Mesenchymal stem cell (in vitro differentiated cells and primary cell): ENCODE measurements around the gene SERGEF.

Source experiments
- DNase-seq: peaks from one replicate; pipeline ENCODE4 v3.0.0-alpha.2; 2013
- H2AFZ ChIP-seq: one replicate; pipeline ENCODE4 v1.6.1; 2013; ENCODE audit warnings: low read depth, mild to moderate bottlenecking, control low read depth, inconsistent platforms, low read length, moderate library complexity
- H2AK5ac ChIP-seq: 2 replicates; pipeline ENCODE4 v1.6.1; 2013; ENCODE audit warnings: low read length, moderate library complexity, mild to moderate bottlenecking, inconsistent platforms; ENCODE audit not compliant: severe bottlenecking
- H2BK120ac ChIP-seq: one replicate; pipeline ENCODE4 v1.6.1; 2013; ENCODE audit warnings: low read depth, mild to moderate bottlenecking, inconsistent platforms, low read length, moderate library complexity
- H2BK12ac ChIP-seq, 2 experiments: one replicate each; pipeline ENCODE4 v1.6.1; 2013; ENCODE audit warnings: inconsistent platforms in 2 of 2, low read length in 2 of 2, mild to moderate bottlenecking in 2 of 2, moderate library complexity in 2 of 2, control low read depth in 1 of 2
- H2BK15ac ChIP-seq: one replicate; pipeline ENCODE4 v1.6.1; 2013; ENCODE audit warnings: mild to moderate bottlenecking, low read depth, inconsistent platforms; ENCODE audit not compliant: poor library complexity, severe bottlenecking
- H2BK5ac ChIP-seq: 2 replicates; pipeline ENCODE4 v1.6.1; 2013; ENCODE audit warnings: low read depth, mild to moderate bottlenecking, low read length, control low read depth, inconsistent platforms; ENCODE audit not compliant: poor library complexity, severe bottlenecking
- H3K14ac ChIP-seq, 2 experiments: one replicate each; pipeline ENCODE4 v1.6.1; 2013; ENCODE audit warnings: inconsistent platforms in 2 of 2, low read length in 2 of 2, control low read depth in 1 of 2, mild to moderate bottlenecking in 1 of 2, moderate library complexity in 1 of 2
- H3K18ac ChIP-seq, 2 experiments: one replicate each; pipeline ENCODE4 v1.6.1; 2013; ENCODE audit warnings: inconsistent platforms in 2 of 2, low read length in 2 of 2, control low read depth in 1 of 2, low read depth in 1 of 2, mild to moderate bottlenecking in 1 of 2
- H3K23ac ChIP-seq, 2 experiments: one replicate each; pipeline ENCODE4 v1.6.1; 2013; ENCODE audit warnings: inconsistent platforms in 2 of 2, low read length in 2 of 2, mild to moderate bottlenecking in 2 of 2, moderate library complexity in 2 of 2, control low read depth in 1 of 2
- H3K27ac ChIP-seq: 2 replicates; pipeline ENCODE4 v1.5.1; 2013; ENCODE audit warnings: mild to moderate bottlenecking, moderate library complexity, low read length, control low read depth, inconsistent platforms; ENCODE audit not compliant: poor library complexity, severe bottlenecking
- H3K27me3 ChIP-seq, 2 experiments: 2 replicates each; pipeline versions ENCODE4 v1.6.1 to v1.7.0; 2013; ENCODE audit warnings: low read length in 2 of 2, mild to moderate bottlenecking in 2 of 2, moderate library complexity in 2 of 2, control low read depth in 1 of 2, inconsistent platforms in 1 of 2; ENCODE audit not compliant: control insufficient read depth in 1 of 2, insufficient read depth in 1 of 2
- H3K36me3 ChIP-seq, 2 experiments: 2 replicates each; pipeline versions ENCODE4 v1.6.1 to v1.7.0; 2013; ENCODE audit warnings: low read length in 2 of 2, control low read depth in 1 of 2, inconsistent platforms in 1 of 2, low read depth in 1 of 2, mild to moderate bottlenecking in 1 of 2; ENCODE audit not compliant: insufficient read depth in 2 of 2, control insufficient read depth in 1 of 2
- H3K4ac ChIP-seq, 2 experiments: one replicate each; pipeline ENCODE4 v1.6.1; 2013; ENCODE audit warnings: inconsistent platforms in 2 of 2, low read length in 2 of 2, mild to moderate bottlenecking in 2 of 2, moderate library complexity in 2 of 2, control low read depth in 1 of 2, low read depth in 1 of 2
- H3K4me1 ChIP-seq: 2 replicates; pipeline ENCODE4 v1.6.1; 2013; ENCODE audit warnings: low read depth, low read length, control low read depth; ENCODE audit not compliant: control insufficient read depth, insufficient read depth
- H3K4me2 ChIP-seq: 2 replicates; pipeline ENCODE4 v1.6.1; 2013; ENCODE audit warnings: low read length, mild to moderate bottlenecking, inconsistent platforms; ENCODE audit not compliant: poor library complexity, severe bottlenecking
- H3K4me3 ChIP-seq, 2 experiments: 2 replicates each; pipeline versions ENCODE4 v1.5.1 to v1.7.0; 2013; ENCODE audit warnings: low read length in 2 of 2, mild to moderate bottlenecking in 2 of 2, control low read depth in 1 of 2, low read depth in 1 of 2; ENCODE audit not compliant: insufficient read depth in 1 of 2
- H3K79me1 ChIP-seq: replicated peaks from 2 replicates; pipeline ENCODE4 v1.6.1; 2013; ENCODE audit warnings: mild to moderate bottlenecking, control low read depth, low read length, inconsistent platforms; ENCODE audit not compliant: poor library complexity, severe bottlenecking
- H3K9ac ChIP-seq: 2 replicates; pipeline ENCODE4 v1.7.0; 2013; ENCODE audit warnings: mild to moderate bottlenecking, low read length, moderate library complexity
- H3K9me3 ChIP-seq: 2 replicates; pipeline ENCODE4 v1.7.0; 2013; ENCODE audit warnings: mild to moderate bottlenecking, low read length; ENCODE audit not compliant: control insufficient read depth
- H4K8ac ChIP-seq: one replicate; pipeline ENCODE4 v1.6.1; 2013; ENCODE audit warnings: inconsistent platforms, mild to moderate bottlenecking, low read length, moderate library complexity
- H4K91ac ChIP-seq: one replicate; pipeline ENCODE4 v1.6.1; 2013; ENCODE audit warnings: mild to moderate bottlenecking, low read length, inconsistent platforms
- WGBS: methylation state at CpG from one replicate; pipeline ENCODE4 v1.1.7; 2013; ENCODE audit warnings: mixed read lengths; 5-methylcytosine and 5-hydroxymethylcytosine counted together

SERGEF gene

DNA sequence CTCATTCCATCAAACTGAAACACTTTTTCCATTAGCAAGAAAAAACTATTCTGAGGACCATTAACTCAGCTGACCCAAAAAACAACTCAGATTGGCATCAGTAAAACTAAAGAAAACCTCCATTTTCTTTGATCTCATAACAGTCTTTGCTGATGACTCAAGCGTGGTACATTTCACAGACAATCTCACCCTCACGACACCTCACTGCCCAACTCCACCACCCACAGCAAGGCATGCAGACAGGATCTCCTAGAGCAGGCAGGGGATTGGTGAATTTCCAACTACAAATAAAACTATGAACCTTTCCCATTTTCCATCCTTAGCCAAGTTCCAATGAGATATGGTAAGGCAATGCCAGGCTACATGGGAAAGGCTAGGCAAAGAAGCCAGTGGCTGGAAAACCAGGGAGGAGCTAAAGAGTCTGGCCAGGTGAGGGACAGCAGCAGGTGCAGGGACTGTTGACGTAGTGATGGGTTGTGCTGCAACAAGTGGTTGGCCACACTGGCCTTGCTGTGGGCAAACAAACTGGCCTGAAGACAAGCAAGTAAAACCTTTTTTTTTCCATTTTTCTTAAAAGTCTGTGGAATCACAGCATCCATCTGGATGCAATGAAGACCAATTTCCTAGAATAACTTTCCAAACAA lies 97.2 kb downstream of the SERGEF start:
- Histone ChIP-seq H3K9me3 (no peaks in the 10 kb centered on the region), H3K4ac (no peak overlapping the region), H3K4me3 (no peak overlapping the region), H3K79me1 (no peaks in the 10 kb centered on the region), H3K23ac (no peak overlapping the region), H3K27me3 (no peaks in the 10 kb centered on the region), H3K9ac (no peak overlapping the region), H2BK120ac (no peak overlapping the region), H2AFZ (no peak overlapping the region), H2BK12ac (no peak overlapping the region), H2BK5ac (no peak overlapping the region), H2AK5ac (no peak overlapping the region), H3K18ac (no peak overlapping the region), H2BK15ac (no peak overlapping the region), H3K4me1 (no peaks in the 10 kb centered on the region), H3K4me2 (no peak overlapping the region), H3K14ac (no peak overlapping the region), H3K27ac (no peak overlapping the region), H4K91ac (no peak overlapping the region), H3K36me3 (no peaks in the 10 kb centered on the region), H4K8ac (no peak overlapping the region)
- WGBS, result 97% methylated on average over 3 of the region's 3 CpGs
- no peak for DNase-seq

DNA sequence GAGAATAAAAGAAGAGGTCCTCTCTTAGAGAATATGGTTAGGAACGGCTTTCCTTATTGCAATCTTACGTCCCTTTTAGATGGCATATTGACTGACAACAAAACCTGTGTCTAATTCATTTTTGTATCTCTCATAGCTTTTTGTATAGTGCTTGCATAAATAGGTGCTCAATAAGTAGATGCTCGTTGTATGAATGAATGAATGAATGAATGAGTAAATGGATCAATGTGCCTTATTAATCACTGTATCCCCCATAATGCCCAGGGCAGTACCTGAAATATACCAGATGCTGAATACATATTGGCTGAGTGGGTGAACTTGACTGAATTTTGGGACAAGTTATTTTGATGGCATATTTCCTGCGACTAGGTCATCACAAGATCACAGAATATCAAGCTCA lies 97.9 kb downstream of the SERGEF start:
- H3K79me1 ChIP-seq, result no peaks in the 10 kb centered on the region
- H2BK15ac ChIP-seq, result no peak overlapping the region
- no peak overlapping the region for H2BK12ac ChIP-seq
- H3K23ac ChIP-seq, result no peak overlapping the region
- H2AFZ ChIP-seq, result no peak overlapping the region
- no peak overlapping the region for H3K4me3 ChIP-seq
- H3K27me3 ChIP-seq, result no peaks in the 10 kb centered on the region
- no peak overlapping the region for H3K14ac ChIP-seq
- no peak overlapping the region for H2BK120ac ChIP-seq
- DNase-seq, result no peak
- H3K18ac ChIP-seq, result no peak overlapping the region
- no peak overlapping the region for H2BK5ac ChIP-seq
- H3K4ac ChIP-seq, result no peak overlapping the region
- H3K9ac ChIP-seq, result no peak overlapping the region
- H2AK5ac ChIP-seq, result no peak overlapping the region
- no peak overlapping the region for H4K91ac ChIP-seq
- WGBS, result 86% methylated on average over 4 of the region's 4 CpGs
- no peak overlapping the region for H3K27ac ChIP-seq
- H4K8ac ChIP-seq, result no peak overlapping the region
- H3K4me1 ChIP-seq, result no peaks in the 10 kb centered on the region
- H3K4me2 ChIP-seq, result no peak overlapping the region
- no peaks in the 10 kb centered on the region for H3K36me3 ChIP-seq
- no peaks in the 10 kb centered on the region for H3K9me3 ChIP-seq

DNA sequence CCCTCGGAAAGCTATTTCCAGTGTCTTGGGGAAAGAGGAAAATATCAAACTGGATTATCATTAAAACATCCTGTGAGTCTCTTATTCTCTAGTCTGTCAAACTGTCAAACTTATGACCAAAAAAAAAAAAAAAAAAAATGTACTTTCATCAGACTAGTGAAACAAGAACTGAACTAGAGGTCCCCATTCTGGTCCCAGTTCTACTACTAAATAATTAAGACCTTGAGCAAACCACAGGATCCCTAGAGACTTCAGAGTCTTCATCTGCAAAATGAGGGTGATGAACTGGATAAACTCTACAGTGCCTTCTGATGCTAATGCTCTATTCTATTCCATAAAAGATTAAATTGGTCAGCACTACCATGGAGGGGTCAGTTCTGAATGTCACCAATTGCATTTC lies 105.8 kb downstream of the SERGEF start:
- DNase-seq, result no peak
- WGBS, result no CpG with 5 or more reads among the region's 1 CpG
- no peak overlapping the region for H3K14ac ChIP-seq

DNA sequence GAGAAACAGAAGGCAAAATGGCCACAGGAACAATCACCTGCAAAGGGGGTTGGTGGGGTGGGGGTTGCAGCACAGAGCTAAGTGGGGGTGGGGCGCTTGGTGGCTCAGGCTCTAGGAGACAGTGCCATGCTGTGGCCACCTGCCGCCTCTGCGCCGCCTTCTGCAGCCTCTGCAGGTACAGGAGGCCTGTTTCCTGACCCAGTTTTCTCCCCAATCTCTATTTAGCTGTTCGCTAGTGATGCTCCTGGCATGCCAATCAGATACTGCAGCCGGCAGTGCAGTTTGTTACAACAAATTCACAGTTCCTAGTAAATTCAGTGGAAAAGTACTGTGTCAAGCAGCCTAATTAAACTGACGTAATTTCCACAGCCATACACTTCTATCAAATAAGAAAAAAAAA lies 106.4 kb downstream of the SERGEF start:
- Histone ChIP-seq H3K27ac (no peak overlapping the region), H3K4ac (no peak overlapping the region)

More for the DNA sequence above, 105.8 kb downstream of the SERGEF start:
- H3K4me1 ChIP-seq, result no peaks in the 10 kb centered on the region
- H2BK5ac ChIP-seq, result no peak overlapping the region
- H4K8ac ChIP-seq, result no peak overlapping the region
- no peak overlapping the region for H2BK120ac ChIP-seq
- H3K79me1 ChIP-seq, result no peaks in the 10 kb centered on the region
- H2AK5ac ChIP-seq, result no peak overlapping the region
- H3K4me2 ChIP-seq, result no peak overlapping the region
- H4K91ac ChIP-seq, result no peak overlapping the region
- no peak overlapping the region for H3K18ac ChIP-seq
- no peaks in the 10 kb centered on the region for H3K36me3 ChIP-seq
- no peak overlapping the region for H3K27ac ChIP-seq
- no peak overlapping the region for H3K4me3 ChIP-seq
- H3K9me3 ChIP-seq, result no peaks in the 10 kb centered on the region
- H3K4ac ChIP-seq, result no peak overlapping the region
- H2AFZ ChIP-seq, result no peak overlapping the region
- no peak overlapping the region for H2BK15ac ChIP-seq
- no peak overlapping the region for H3K9ac ChIP-seq
- no peak overlapping the region for H3K23ac ChIP-seq
- H3K27me3 ChIP-seq, result no peaks in the 10 kb centered on the region
- no peak overlapping the region for H2BK12ac ChIP-seq

More for the DNA sequence above, 106.4 kb downstream of the SERGEF start:
- no peak overlapping the region for H3K23ac ChIP-seq
- H2AFZ ChIP-seq, result no peak overlapping the region
- H3K4me3 ChIP-seq, result no peak overlapping the region
- no peak overlapping the region for H4K91ac ChIP-seq
- no peak overlapping the region for H3K4me2 ChIP-seq
- 57% methylated on average over 6 of the region's 7 CpGs for WGBS
- H2BK15ac ChIP-seq, result no peak overlapping the region
- H3K4me1 ChIP-seq, result no peaks in the 10 kb centered on the region
- H3K27me3 ChIP-seq, result no peaks in the 10 kb centered on the region
- no peak overlapping the region for H3K9ac ChIP-seq
- H3K18ac ChIP-seq, result no peak overlapping the region
- H2BK12ac ChIP-seq, result no peak overlapping the region
- H2BK5ac ChIP-seq, result no peak overlapping the region
- H3K79me1 ChIP-seq, result no peaks in the 10 kb centered on the region
- no peak overlapping the region for H2BK120ac ChIP-seq
- H3K36me3 ChIP-seq, result no peaks in the 10 kb centered on the region
- no peak overlapping the region for H3K14ac ChIP-seq
- H2AK5ac ChIP-seq, result no peak overlapping the region
- no peaks in the 10 kb centered on the region for H3K9me3 ChIP-seq
- H4K8ac ChIP-seq, result no peak overlapping the region
- no peak for DNase-seq
